Right atrium auricular region (tissue), 2 donors: Measurements from ENCODE around the gene KIAA1191. TPM values are rescaled to one million over a fixed set of nuclear protein-coding genes. Genes with fewer than 3 reads are reported as not detected.

Source experiments
- DNase-seq: peaks from one replicate; pipeline ENCODE4 v3.0.0-alpha.2; 2019; ENCODE audit warnings: low spot score
- H3K27ac ChIP-seq, 2 donors: fragments of 200-600 bp; sonication (generic); 1 replicate in 1 of 2; 2 replicates in 1 of 2; pipeline ENCODE4 v1.5.1; 2016 to 2019
- H3K27me3 ChIP-seq, 2 donors: fragments of 200-600 bp; sonication (generic); one replicate each; pipeline versions ENCODE4 v1.5.1 to v1.6.0; 2017 to 2019
- H3K36me3 ChIP-seq: fragments of 200-600 bp; sonication (generic); one replicate; pipeline ENCODE4 v1.5.1; 2016
- H3K4me1 ChIP-seq, 2 donors: fragments of 200-600 bp; sonication (generic); one replicate each; pipeline versions ENCODE4 v1.5.1 to v1.6.0; 2017 to 2019
- H3K4me3 ChIP-seq, 2 donors: fragments of 200-600 bp; sonication (generic); 1 replicate in 1 of 2; 2 replicates in 1 of 2; pipeline ENCODE4 v1.5.1; 2017 to 2019; ENCODE audit warnings: mild to moderate bottlenecking in 1 of 2, moderate library complexity in 1 of 2
- H3K9me3 ChIP-seq, 2 donors: fragments of 200-600 bp; sonication (generic); one replicate each; pipeline ENCODE4 v1.5.1; 2019
- total RNA-seq, 2 donors: library from RNA; depleted of rRNA; stranded (reverse); fragments of >200 nt; gene quantifications; one replicate each; pipeline ENCODE4 v1.1.0, GENCODE V29; 2016
- TF ChIP-seq, protein P1 (sequence below), 2 donors: fragments of 200-600 bp; sonication (generic); IDR thresholded peaks; one replicate each; pipeline ENCODE4 v1.5.1; 2019; ENCODE audit warnings: antibody characterized with exemption in 2 of 2

Gene KIAA1191
- total RNA-seq, 2 donors from 2014 or later = 118 to 141 TPM

GRCh38 chr5:176407456-176408251 is 46.1 kb upstream of the KIAA1191 start:
- Histone ChIP-seq H3K9me3 (no peaks in the 10 kb centered on the region), H3K27ac (peak overlapping the region; percentile 49 to 58), H3K4me3 (no peak overlapping the region), H3K27me3 (no peaks in the 10 kb centered on the region), H3K4me1 (peaks cover 0 to 42% of the 10 kb centered on the region in 2 donors), H3K36me3 (peaks cover 42% of the 10 kb centered on the region)
- TF ChIP-seq, protein P1, sequence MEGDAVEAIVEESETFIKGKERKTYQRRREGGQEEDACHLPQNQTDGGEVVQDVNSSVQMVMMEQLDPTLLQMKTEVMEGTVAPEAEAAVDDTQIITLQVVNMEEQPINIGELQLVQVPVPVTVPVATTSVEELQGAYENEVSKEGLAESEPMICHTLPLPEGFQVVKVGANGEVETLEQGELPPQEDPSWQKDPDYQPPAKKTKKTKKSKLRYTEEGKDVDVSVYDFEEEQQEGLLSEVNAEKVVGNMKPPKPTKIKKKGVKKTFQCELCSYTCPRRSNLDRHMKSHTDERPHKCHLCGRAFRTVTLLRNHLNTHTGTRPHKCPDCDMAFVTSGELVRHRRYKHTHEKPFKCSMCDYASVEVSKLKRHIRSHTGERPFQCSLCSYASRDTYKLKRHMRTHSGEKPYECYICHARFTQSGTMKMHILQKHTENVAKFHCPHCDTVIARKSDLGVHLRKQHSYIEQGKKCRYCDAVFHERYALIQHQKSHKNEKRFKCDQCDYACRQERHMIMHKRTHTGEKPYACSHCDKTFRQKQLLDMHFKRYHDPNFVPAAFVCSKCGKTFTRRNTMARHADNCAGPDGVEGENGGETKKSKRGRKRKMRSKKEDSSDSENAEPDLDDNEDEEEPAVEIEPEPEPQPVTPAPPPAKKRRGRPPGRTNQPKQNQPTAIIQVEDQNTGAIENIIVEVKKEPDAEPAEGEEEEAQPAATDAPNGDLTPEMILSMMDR (IDR thresholded peaks at IDR 0.05) = no peak
- no peak for DNase-seq

- no peaks in the 10 kb centered on the region for H3K27me3 ChIP-seq
- no peaks in the 10 kb centered on the region for H3K9me3 ChIP-seq
- no peak for DNase-seq
- TF ChIP-seq, protein P1 (IDR thresholded peaks at IDR 0.05) = no peak
- peaks cover 42% of the 10 kb centered on the region for H3K36me3 ChIP-seq
- no peak overlapping the region for H3K27ac ChIP-seq
- peaks cover 0 to 44% of the 10 kb centered on the region in 2 donors for H3K4me1 ChIP-seq
- no peak overlapping the region for H3K4me3 ChIP-seq
Observed at GRCh38 chr5:176406436-176407052, 45.0 kb upstream of the KIAA1191 start.

DNA sequence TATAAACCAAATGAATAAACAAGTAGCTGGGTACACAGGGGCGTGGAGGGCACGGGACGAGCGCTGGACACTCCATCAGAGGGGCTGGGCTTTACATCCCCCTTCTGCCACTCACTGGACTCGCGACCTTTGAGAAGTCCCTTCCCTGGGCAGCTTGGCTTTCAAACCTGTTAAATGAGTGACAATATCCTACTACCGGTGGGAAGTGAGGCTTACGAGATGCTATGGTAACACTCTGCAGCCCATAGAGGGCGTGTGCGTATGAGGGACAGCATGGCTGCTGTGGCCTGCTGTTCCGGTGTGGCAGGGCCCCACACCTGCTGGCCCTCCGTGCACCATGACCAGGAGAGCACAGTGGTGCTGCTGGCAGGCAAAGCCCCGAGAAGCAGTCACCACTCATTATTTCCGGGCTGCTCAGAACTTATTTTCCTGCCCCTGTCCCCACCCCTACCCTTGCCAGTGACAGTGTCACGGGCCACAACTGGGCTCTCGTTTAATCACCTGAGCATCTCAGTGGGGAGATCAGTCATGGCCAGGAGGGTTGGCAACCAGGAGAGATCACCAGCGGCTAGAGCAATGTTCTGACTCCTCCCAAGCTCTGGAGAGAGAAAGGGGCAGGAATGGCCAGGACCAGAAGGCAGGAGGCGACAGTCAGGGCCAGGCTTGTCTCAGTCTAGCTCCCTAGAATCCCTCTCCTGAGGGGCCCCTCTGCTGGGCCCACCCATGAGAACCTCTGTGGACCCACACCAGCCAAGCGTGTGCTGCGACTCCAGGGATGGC is 44.3 kb upstream of the KIAA1191 start:
- no peaks in the 10 kb centered on the region for H3K27me3 ChIP-seq
- peaks cover 42% of the 10 kb centered on the region for H3K36me3 ChIP-seq
- H3K27ac ChIP-seq = no peak overlapping the region
- TF ChIP-seq, protein P1 (IDR thresholded peaks at IDR 0.05) = no peak
- no peak overlapping the region for H3K4me3 ChIP-seq
- no peak for DNase-seq
- H3K9me3 ChIP-seq = no peaks in the 10 kb centered on the region
- H3K4me1 ChIP-seq = peaks cover 0 to 47% of the 10 kb centered on the region in 2 donors

- H3K36me3 ChIP-seq = peaks cover 24% of the 10 kb centered on the region
Observed at GRCh38 chr5:176401281-176402205, 40.0 kb upstream of the KIAA1191 start.

More at GRCh38 chr5:176401281-176402205, 40.0 kb upstream of the KIAA1191 start:
- H3K4me1 ChIP-seq = peaks cover 0 to 39% of the 10 kb centered on the region in 2 donors
- H3K27ac ChIP-seq = peak overlapping the region; percentile 58 to 66
- no peak for DNase-seq
- no peaks in the 10 kb centered on the region for H3K27me3 ChIP-seq
- no peak overlapping the region for H3K4me3 ChIP-seq
- TF ChIP-seq, protein P1 (IDR thresholded peaks at IDR 0.05) = no peak
- no peaks in the 10 kb centered on the region for H3K9me3 ChIP-seq
